ENCODE measurements around the gene KRTAP5-7.
"Not testable (repeated sequence)": the region's sequence is repeated elsewhere in the genome, so short reads cannot be mapped to it uniquely, and the experiment has no call there.

Gene KRTAP5-7

GRCh38 chr11:71562120-71562519, 35.1 kb downstream of the KRTAP5-7 start:
- TF ChIP-seq CTCF (IDR thresholded peaks at IDR 0.05; ENCODE audit: insufficient read depth, low read length, poor library complexity, severe bottlenecking), result no peak
- no peak for DNase-seq (ENCODE audit: extremely low read depth, insufficient read length)
- no peaks in the 10 kb centered on the region for H3K36me3 ChIP-seq (ENCODE audit: control insufficient read depth, insufficient read depth, low read length)
- no peaks in the 10 kb centered on the region for H3K27me3 ChIP-seq (replicated peaks; ENCODE audit: control insufficient read depth, insufficient read depth, low read length)
- no peak overlapping the region for H3K4me3 ChIP-seq (replicated peaks; ENCODE audit: low read depth, low read length)

GRCh38 chr11:71563406-71563805, 36.3 kb downstream of the KRTAP5-7 start:
- peak; percentile 73 for TF ChIP-seq CTCF (IDR thresholded peaks at IDR 0.05; ENCODE audit: insufficient read depth, low read length, poor library complexity, severe bottlenecking)
- no peak overlapping the region for H3K4me3 ChIP-seq (replicated peaks; ENCODE audit: low read depth, low read length)
- DNase-seq (ENCODE audit: extremely low read depth, insufficient read length), result no peak
- H3K36me3 ChIP-seq (ENCODE audit: control insufficient read depth, insufficient read depth, low read length), result no peaks in the 10 kb centered on the region
- no peaks in the 10 kb centered on the region for H3K27me3 ChIP-seq (replicated peaks; ENCODE audit: control insufficient read depth, insufficient read depth, low read length)

GRCh38 chr11:71564430-71564829, 37.4 kb downstream of the KRTAP5-7 start:
- no peak for TF ChIP-seq CTCF (IDR thresholded peaks at IDR 0.05; ENCODE audit: insufficient read depth, low read length, poor library complexity, severe bottlenecking)
- no peaks in the 10 kb centered on the region for H3K36me3 ChIP-seq (ENCODE audit: control insufficient read depth, insufficient read depth, low read length)

GRCh38 chr11:71565263-71565662, 38.2 kb downstream of the KRTAP5-7 start, which contains the start of gene KRTAP5-10:
KRTAP5-10 (plus strand) TSS chr11:71565563; CDS start chr11:71565588, 25 bp downstream.
- DNase-seq (ENCODE audit: extremely low read depth, insufficient read length), result no peak
- TF ChIP-seq CTCF (IDR thresholded peaks at IDR 0.05; ENCODE audit: insufficient read depth, low read length, poor library complexity, severe bottlenecking), result no peak
- H3K36me3 ChIP-seq (ENCODE audit: control insufficient read depth, insufficient read depth, low read length), result no peaks in the 10 kb centered on the region
- no peak within 1 kb of the TSS for H3K4me3 ChIP-seq (replicated peaks; ENCODE audit: low read depth, low read length)
- no peaks in the 10 kb centered on the region for H3K27me3 ChIP-seq (replicated peaks; ENCODE audit: control insufficient read depth, insufficient read depth, low read length)

More at GRCh38 chr11:71564430-71564829, 37.4 kb downstream of the KRTAP5-7 start:
- Histone ChIP-seq H3K27me3 (replicated peaks; ENCODE audit: control insufficient read depth, insufficient read depth, low read length) (no peaks in the 10 kb centered on the region), H3K4me3 (replicated peaks; ENCODE audit: low read depth, low read length) (no peak overlapping the region)
- DNase-seq (ENCODE audit: extremely low read depth, insufficient read length), result no peak

GRCh38 chr11:71566081-71566620, 39.1 kb downstream of the KRTAP5-7 start:
- Histone ChIP-seq H3K27me3 (replicated peaks; ENCODE audit: control insufficient read depth, insufficient read depth, low read length) (no peaks in the 10 kb centered on the region), H3K36me3 (ENCODE audit: control insufficient read depth, insufficient read depth, low read length) (no peaks in the 10 kb centered on the region), H3K4me3 (replicated peaks; ENCODE audit: low read depth, low read length) (no peak overlapping the region)
- TF ChIP-seq CTCF (IDR thresholded peaks at IDR 0.05; ENCODE audit: insufficient read depth, low read length, poor library complexity, severe bottlenecking), result no peak
- no peak for DNase-seq (ENCODE audit: extremely low read depth, insufficient read length)

- not testable (repeated sequence) for H3K36me3 ChIP-seq (ENCODE audit: control insufficient read depth, insufficient read depth, low read length); H3K4me3 ChIP-seq (replicated peaks; ENCODE audit: low read depth, low read length); DNase-seq (ENCODE audit: extremely low read depth, insufficient read length); H3K27me3 ChIP-seq (replicated peaks; ENCODE audit: control insufficient read depth, insufficient read depth, low read length)
Observed at GRCh38 chr11:71566626-71567599, 39.8 kb downstream of the KRTAP5-7 start.

- not testable (repeated sequence) for H3K4me3 ChIP-seq (replicated peaks; ENCODE audit: low read depth, low read length); H3K36me3 ChIP-seq (ENCODE audit: control insufficient read depth, insufficient read depth, low read length); DNase-seq (ENCODE audit: extremely low read depth, insufficient read length); H3K27me3 ChIP-seq (replicated peaks; ENCODE audit: control insufficient read depth, insufficient read depth, low read length)
Observed at GRCh38 chr11:71567633-71568032, 40.6 kb downstream of the KRTAP5-7 start.
